GM12878 (cell line): ENCODE results near the gene ARMH1.

Source experiments
- BACH1 ChIP-seq: fragments of 450-650 bp; IDR thresholded peaks from 2 replicates; pipeline ENCODE4 v1.6.1; 2017; ENCODE audit warnings: mild to moderate bottlenecking, borderline replicate concordance
- POLR2A ChIP-seq: IDR thresholded peaks from 2 replicates; pipeline ENCODE4 v1.6.1; 2011; ENCODE audit warnings: low read depth, mild to moderate bottlenecking, low read length
- RAD21 ChIP-seq: IDR thresholded peaks from 2 replicates; pipeline ENCODE4 v1.6.1; 2011; ENCODE audit warnings: mild to moderate bottlenecking, low read depth, low read length, moderate library complexity; ENCODE audit not compliant: insufficient read depth
- SMC3 ChIP-seq: IDR thresholded peaks from 2 replicates; pipeline ENCODE4 v1.6.1; 2011; ENCODE audit warnings: low read length, improper control_type of control experiment, borderline replicate concordance
- ZZZ3 ChIP-seq: IDR thresholded peaks from 2 replicates; pipeline ENCODE4 v1.6.1; 2011; ENCODE audit warnings: low read depth; ENCODE audit not compliant: control insufficient read depth, insufficient read length

DNA sequence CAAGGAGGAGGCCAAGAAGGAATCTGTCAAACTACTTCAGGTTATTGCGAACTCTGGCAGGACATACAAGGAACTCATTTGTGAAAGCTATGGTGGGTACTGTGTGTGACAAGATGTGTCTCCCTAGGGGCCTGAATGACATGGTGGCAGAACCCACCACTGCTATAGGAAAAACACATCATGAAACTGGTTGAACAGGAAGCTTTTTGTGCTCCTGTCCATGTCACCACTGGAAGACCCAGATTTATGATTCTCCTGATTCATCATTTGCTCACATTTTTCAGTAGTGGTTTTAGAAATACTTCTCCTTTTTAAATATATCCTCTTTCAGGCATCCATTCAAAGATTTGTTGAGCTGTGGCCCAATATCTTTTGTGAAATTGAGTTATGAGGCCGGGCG lies 23.6 kb downstream of the ARMH1 start:
- TF ChIP-seq RAD21 (no peak), BACH1 (no peak), ZZZ3 (no peak), POLR2A (no peak), SMC3 (no peak)
